HCT116 (cell line): ENCODE results near the gene CASP10. TPM values are rescaled to one million over a fixed set of nuclear protein-coding genes. Genes with fewer than 3 reads are reported as not detected.
"Not testable (repeated sequence)": the region's sequence is repeated elsewhere in the genome, so short reads cannot be mapped to it uniquely, and the experiment has no call there.

Experiments
- ATAC-seq: fragments of 200-7000 bp; cut with Tn5 transposase; 2 replicates; pipeline ENCODE4 v1.9.1; 2020; ENCODE audit warnings: mild to moderate bottlenecking, moderate library complexity
- BruUV-seq: library from RNA; stranded (reverse); fragments of 400-500 nt; replicated peaks from 2 replicates; lab custom pipeline; 2021; lab: Mats Ljungman, UMichigan
- CTCF ChIA-PET: fragments of 300-600 bp; sonication (Branson Sonifier 250); formaldehyde crosslinking; loops from one replicate; lab custom pipeline; 2021; ENCODE audit warnings: antibody characterized with exemption; lab: Charles Lee
- POLR2A ChIA-PET: fragments of 300-600, 350-600 bp; sonication (Branson Sonifier 250); formaldehyde crosslinking; loops from one replicate; lab custom pipeline; 2021; ENCODE audit warnings: antibody characterized with exemption; lab: Charles Lee
- RAD21 ChIA-PET, 2 experiments: fragments of 300-600 bp; sonication (Branson Sonifier 250); formaldehyde crosslinking; loops; one replicate each; lab custom pipeline; 2023; ENCODE audit warnings: low total read pairs in 2 of 2; ENCODE audit not compliant: uncharacterized antibody in 2 of 2, unreplicated experiment in 2 of 2, low non-redundant PET in 1 of 2; lab: Charles Lee
- DNase-seq: peaks from one replicate; pipeline ENCODE4 v3.0.0-alpha.2; 2010; ENCODE audit warnings: low read depth, low spot score
- H2AFZ ChIP-seq: fragments of 200-600 bp; shearing (Covaris generic), sonication (generic); 2 replicates; pipeline ENCODE4 v1.6.1; 2017; ENCODE audit warnings: low read depth, mixed run types, mixed read lengths, antibody characterized with exemption, low read length; ENCODE audit not compliant: poor library complexity, severe bottlenecking
- H3K27ac ChIP-seq: 2 replicates; pipeline ENCODE4 v1.5.1; 2012; ENCODE audit warnings: low read depth, low read length
- H3K27me3 ChIP-seq: fragments of 200-600 bp; sonication (generic); 2 replicates; pipeline ENCODE4 v1.6.1; 2016; ENCODE audit warnings: mixed run types, low read length, mixed read lengths; ENCODE audit not compliant: insufficient read depth
- H3K36me3 ChIP-seq, 2 experiments: fragments of 200-500 bp in 1 of 2; fragments of 200-600 bp in 1 of 2; sonication (Bioruptor generic) in 1 of 2; sonication (generic) in 1 of 2; 2 replicates each; pipeline versions ENCODE4 v1.5.1 to v1.6.1; 2014 to 2016; ENCODE audit warnings: low read length in 2 of 2, inconsistent platforms in 1 of 2, mixed read lengths in 1 of 2, mixed run types in 1 of 2; ENCODE audit not compliant: insufficient read depth in 2 of 2, control insufficient read depth in 1 of 2
- H3K4me1 ChIP-seq, 2 experiments: fragments of 200-600 bp in 1 of 2; sonication (generic) in 1 of 2; 2 replicates each; pipeline versions ENCODE4 v1.5.1 to v1.6.1; 2012 to 2017; ENCODE audit warnings: low read length in 2 of 2, inconsistent platforms in 1 of 2, mild to moderate bottlenecking in 1 of 2, mixed read lengths in 1 of 2, mixed run types in 1 of 2, moderate library complexity in 1 of 2; ENCODE audit not compliant: insufficient read depth in 2 of 2, control insufficient read depth in 1 of 2
- H3K4me2 ChIP-seq: fragments of 200-600 bp; sonication (generic); 2 replicates; pipeline ENCODE4 v1.6.1; 2017; ENCODE audit warnings: mixed run types, low read length, mixed read lengths
- H3K4me3 ChIP-seq, 2 experiments: fragments of 200-600 bp in 1 of 2; sonication (generic) in 1 of 2; replicated peaks in 1 of 2; 2 replicates each; pipeline ENCODE4 v1.5.1; 2011 to 2016; ENCODE audit warnings: low read length in 2 of 2, control low read depth in 1 of 2, low read depth in 1 of 2, mild to moderate bottlenecking in 1 of 2, mixed read lengths in 1 of 2, mixed run types in 1 of 2
- H3K79me2 ChIP-seq: fragments of 200-600 bp; sonication (generic); 2 replicates; pipeline ENCODE4 v1.6.1; 2017; ENCODE audit warnings: mild to moderate bottlenecking, mixed run types, low read length, moderate library complexity, mixed read lengths; ENCODE audit not compliant: insufficient read depth
- H3K9ac ChIP-seq: fragments of 200-600 bp; sonication (generic); 2 replicates; pipeline ENCODE4 v1.6.1; 2016; ENCODE audit warnings: low read length, mixed read lengths
- H3K9me2 ChIP-seq: fragments of 200-600 bp; sonication (generic), shearing (Covaris generic); 2 replicates; pipeline ENCODE4 v1.6.1; 2017; ENCODE audit warnings: mixed run types, mild to moderate bottlenecking, moderate library complexity; ENCODE audit not compliant: insufficient read depth
- H3K9me3 ChIP-seq, 2 experiments: fragments of 200-500 bp in 1 of 2; fragments of 200-600 bp in 1 of 2; sonication (Bioruptor generic) in 1 of 2; sonication (generic) in 1 of 2; 2 replicates each; pipeline ENCODE4 v1.6.1; 2014 to 2017; ENCODE audit warnings: low read length in 2 of 2, mixed read lengths in 2 of 2, inconsistent platforms in 1 of 2, low read depth in 1 of 2, mild to moderate bottlenecking in 1 of 2, mixed run types in 1 of 2, moderate library complexity in 1 of 2; ENCODE audit not compliant: control insufficient read depth in 1 of 2, insufficient read depth in 1 of 2
- H4K20me1 ChIP-seq: fragments of 200-600 bp; sonication (generic), shearing (Covaris generic); 2 replicates; pipeline ENCODE4 v1.6.1; 2017; ENCODE audit warnings: mixed run types, mild to moderate bottlenecking, moderate library complexity; ENCODE audit not compliant: insufficient read depth
- CEBPB ChIP-seq: IDR thresholded peaks from 2 replicates; pipeline ENCODE4 v1.6.1; 2012; ENCODE audit warnings: low read depth
- EZH2 ChIP-seq: fragments of 200-600 bp; sonication (generic); IDR thresholded peaks from 2 replicates; pipeline ENCODE4 v1.6.1; 2017; ENCODE audit warnings: antibody characterized with exemption, mixed run types
- JUND ChIP-seq: IDR thresholded peaks from 2 replicates; pipeline ENCODE4 v1.6.1; 2012
- POLR2A ChIP-seq: IDR thresholded peaks from 2 replicates; pipeline ENCODE4 v1.7.0; 2011; ENCODE audit warnings: borderline replicate concordance; ENCODE audit not compliant: insufficient read depth, insufficient read length; ENCODE audit errors: extremely low read depth
- REST ChIP-seq: IDR thresholded peaks from 2 replicates; pipeline ENCODE4 v1.6.1; 2012; ENCODE audit warnings: low read depth
- SRF ChIP-seq: IDR thresholded peaks from 2 replicates; pipeline ENCODE4 v1.6.1; 2012; ENCODE audit warnings: low read depth
- YY1 ChIP-seq: IDR thresholded peaks from 2 replicates; pipeline ENCODE4 v1.6.1; 2011; ENCODE audit warnings: low read length, low read depth, moderate library complexity, mild to moderate bottlenecking; ENCODE audit not compliant: insufficient replicate concordance; ENCODE audit errors: extremely low read depth
- ZBTB33 ChIP-seq: IDR thresholded peaks from 2 replicates; pipeline ENCODE4 v1.6.1; 2011; ENCODE audit warnings: mild to moderate bottlenecking, low read length, moderate library complexity; ENCODE audit not compliant: insufficient replicate concordance; ENCODE audit errors: extremely low read depth
- intact Hi-C: fragments of 100-400 bp; cut with micrococcal nuclease; formaldehyde crosslinking; loops from 2 replicates; pipeline ENCODE4 v1.10.0; 2022
- total RNA-seq: library from RNA; stranded (reverse); gene quantifications from one replicate; pipeline ENCODE4 v1.2.1, GENCODE V29; 2021; ENCODE audit not compliant: unreplicated experiment

CASP10 gene
- total RNA-seq, 1 experiment from 2014 or later, result 2.6 TPM

GRCh38 chr2:201167546-201167945 is 15.4 kb upstream of the CASP10 start (continued):
- TF ChIP-seq REST (no peak), YY1 (no peak), JUND (no peak), EZH2 (no peak), CEBPB (no peak), ZBTB33 (no peak), SRF (no peak), POLR2A (no peak)

GRCh38 chr2:201168496-201168895 is 14.4 kb upstream of the CASP10 start:
- H3K9me2 ChIP-seq, H4K20me1 ChIP-seq, H3K79me2 ChIP-seq, H2AFZ ChIP-seq, DNase-seq, H3K9ac ChIP-seq, H3K27me3 ChIP-seq, intact Hi-C loops, H3K9me3 ChIP-seq, H3K27ac ChIP-seq, H3K4me2 ChIP-seq, CTCF ChIA-PET, H3K4me1 ChIP-seq, POLR2A ChIA-PET, ATAC-seq, RAD21 ChIA-PET, H3K4me3 ChIP-seq, BruUV-seq: not testable (repeated sequence)
- peaks cover 0 to 14% of the 10 kb centered on the region in 2 experiments; a peak in 3 of 4 replicates for H3K36me3 ChIP-seq
